Stimulated activated CD8-positive, alpha-beta memory T cell treated with anti-CD3 and anti-CD28 coated beads, Interleukin-7, amount 100 ng/mL, for 24 hours (primary cell): Measurements from ENCODE around the gene COX4I1.
"Not testable (repeated sequence)": the region's sequence is repeated elsewhere in the genome, so short reads cannot be mapped to it uniquely, and the experiment has no call there.

Experiments used
- DNase-seq: peaks from one replicate; pipeline ENCODE4 v3.0.0-alpha.2; 2020; ENCODE audit warnings: low read depth

Gene COX4I1

GRCh38 chr16:85800321-85800669 lies 800 bp downstream of the COX4I1 start:
- DNase-seq, result no peak

GRCh38 chr16:85803570-85803969 lies 4.1 kb downstream of the COX4I1 start:
- no peak for DNase-seq

GRCh38 chr16:85805442-85806045 lies 6.0 kb downstream of the COX4I1 start:
- no peak for DNase-seq

GRCh38 chr16:85806539-85806938 lies 7.0 kb downstream of the COX4I1 start:
- no peak for DNase-seq

GRCh38 chr16:85807340-85807739 lies 7.8 kb downstream of the COX4I1 start:
- DNase-seq, result not testable (repeated sequence)

GRCh38 chr16:85808104-85808503 lies 8.6 kb downstream of the COX4I1 start:
- not testable (repeated sequence) for DNase-seq

- no peak for DNase-seq
Observed at GRCh38 chr16:85808926-85809325, 9.4 kb downstream of the COX4I1 start.

- no peak for DNase-seq
Observed at GRCh38 chr16:85809645-85810044, 10.2 kb downstream of the COX4I1 start.

- DNase-seq, result no peak
Observed at GRCh38 chr16:85810097-85810741, 10.7 kb downstream of the COX4I1 start.

GRCh38 chr16:85810742-85811115 lies 11.2 kb downstream of the COX4I1 start:
- no peak for DNase-seq

- no peak for DNase-seq
Observed at GRCh38 chr16:85812031-85812807, 12.7 kb downstream of the COX4I1 start.

GRCh38 chr16:85812811-85813700 lies 13.6 kb downstream of the COX4I1 start:
- DNase-seq, result no peak

- DNase-seq, result no peak
Observed at GRCh38 chr16:85816159-85816558, 16.7 kb downstream of the COX4I1 start.

GRCh38 chr16:85817195-85817594 lies 17.7 kb downstream of the COX4I1 start:
- DNase-seq, result not testable (repeated sequence)

GRCh38 chr16:85819245-85819644 lies 19.8 kb downstream of the COX4I1 start:
- peak; percentile 80 for DNase-seq

- DNase-seq, result no peak
Observed at GRCh38 chr16:85819771-85820170, 20.3 kb downstream of the COX4I1 start.

- no peak for DNase-seq
Observed at GRCh38 chr16:85820604-85821372, 21.3 kb downstream of the COX4I1 start.

GRCh38 chr16:85821390-85822135 lies 22.1 kb downstream of the COX4I1 start:
- peak; percentile 66 for DNase-seq

- no peak for DNase-seq
Observed at GRCh38 chr16:85822145-85822544, 22.6 kb downstream of the COX4I1 start.

GRCh38 chr16:85823328-85823920 lies 23.9 kb downstream of the COX4I1 start:
- DNase-seq, result no peak
